Fibroblast of villous mesenchyme (primary cell): ENCODE results near the gene EXOG. TPM values are rescaled to one million over a fixed set of nuclear protein-coding genes. Genes with fewer than 3 reads are reported as not detected.

ENCODE experiments used
- DNase-seq: peaks from one replicate; pipeline ENCODE4 v3.0.0-alpha.2; 2010; ENCODE audit warnings: low read depth
- H3K4me3 ChIP-seq: 2 replicates; pipeline ENCODE4 v1.5.1; 2011; ENCODE audit warnings: low read depth, mild to moderate bottlenecking, low read length
- total RNA-seq: library from RNA; depleted of rRNA; stranded (reverse); fragments of >200 nt; gene quantifications from 2 replicates; pipeline ENCODE4 v1.2.3, GENCODE V29; 2012
- TF ChIP-seq, protein P1 (sequence below): IDR thresholded peaks from 2 replicates; pipeline ENCODE4 v1.5.1; 2012; ENCODE audit warnings: low read depth, mild to moderate bottlenecking, low read length; ENCODE audit not compliant: insufficient read depth

The EXOG gene
- total RNA-seq, 1 donor = 15.1 TPM

- TF ChIP-seq, protein P1, sequence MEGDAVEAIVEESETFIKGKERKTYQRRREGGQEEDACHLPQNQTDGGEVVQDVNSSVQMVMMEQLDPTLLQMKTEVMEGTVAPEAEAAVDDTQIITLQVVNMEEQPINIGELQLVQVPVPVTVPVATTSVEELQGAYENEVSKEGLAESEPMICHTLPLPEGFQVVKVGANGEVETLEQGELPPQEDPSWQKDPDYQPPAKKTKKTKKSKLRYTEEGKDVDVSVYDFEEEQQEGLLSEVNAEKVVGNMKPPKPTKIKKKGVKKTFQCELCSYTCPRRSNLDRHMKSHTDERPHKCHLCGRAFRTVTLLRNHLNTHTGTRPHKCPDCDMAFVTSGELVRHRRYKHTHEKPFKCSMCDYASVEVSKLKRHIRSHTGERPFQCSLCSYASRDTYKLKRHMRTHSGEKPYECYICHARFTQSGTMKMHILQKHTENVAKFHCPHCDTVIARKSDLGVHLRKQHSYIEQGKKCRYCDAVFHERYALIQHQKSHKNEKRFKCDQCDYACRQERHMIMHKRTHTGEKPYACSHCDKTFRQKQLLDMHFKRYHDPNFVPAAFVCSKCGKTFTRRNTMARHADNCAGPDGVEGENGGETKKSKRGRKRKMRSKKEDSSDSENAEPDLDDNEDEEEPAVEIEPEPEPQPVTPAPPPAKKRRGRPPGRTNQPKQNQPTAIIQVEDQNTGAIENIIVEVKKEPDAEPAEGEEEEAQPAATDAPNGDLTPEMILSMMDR = no peak
- H3K4me3 ChIP-seq = no peak overlapping the region
- peak; percentile 20 for DNase-seq
Observed at GRCh38 chr3:38541806-38542205, 45.7 kb downstream of the EXOG start.

GRCh38 chr3:38542401-38543298 lies 46.5 kb downstream of the EXOG start:
- no peak for DNase-seq
- H3K4me3 ChIP-seq = no peak overlapping the region
- TF ChIP-seq, protein P1 = no peak

- H3K4me3 ChIP-seq = no peak overlapping the region
- TF ChIP-seq, protein P1 = no peak
- DNase-seq = no peak
Observed at GRCh38 chr3:38543586-38543985, 47.4 kb downstream of the EXOG start.

DNA sequence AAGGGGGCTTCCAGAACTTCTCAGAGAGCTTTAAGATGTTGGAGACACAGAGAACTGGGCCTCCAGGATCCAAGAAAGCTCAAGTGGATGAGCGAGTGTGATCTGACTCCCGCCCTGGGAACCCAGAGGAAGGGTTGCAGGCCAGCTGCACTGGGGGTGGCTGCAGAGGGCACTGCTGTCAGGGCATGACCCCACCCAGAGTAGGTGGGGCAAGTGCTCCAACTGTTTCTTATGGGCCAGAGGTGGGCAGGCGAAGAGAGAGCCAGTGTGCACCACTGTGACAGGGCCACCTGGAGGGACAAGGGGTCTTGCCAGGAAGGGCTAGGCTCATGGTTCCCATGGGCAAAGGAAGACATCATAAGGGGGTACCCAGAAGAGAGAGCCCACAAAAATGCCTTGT lies 48.8 kb downstream of the EXOG start:
- TF ChIP-seq, protein P1 = no peak
- DNase-seq = no peak
- H3K4me3 ChIP-seq = no peak overlapping the region

GRCh38 chr3:38545550-38545949 lies 49.4 kb downstream of the EXOG start:
- TF ChIP-seq, protein P1 = no peak
- no peak overlapping the region for H3K4me3 ChIP-seq
- no peak for DNase-seq

- TF ChIP-seq, protein P1 = no peak
- H3K4me3 ChIP-seq = no peak overlapping the region
- DNase-seq = no peak
Observed at GRCh38 chr3:38545983-38546382, 49.8 kb downstream of the EXOG start.
